OCI-M2 (cell line): ENCODE results near the gene REN.

Source experiments
- DNase-seq: peaks from one replicate; lab custom pipeline; 2025; ENCODE audit not compliant: unreplicated experiment; lab: John Stamatoyannopoulos, UW

The REN gene

GRCh38 chr1:204110894-204111633 is 55.1 kb downstream of the REN start:
- DNase-seq: no peak

GRCh38 chr1:204108312-204109141 is 57.6 kb downstream of the REN start:
- no peak for DNase-seq

- no peak for DNase-seq
Observed at GRCh38 chr1:204107892-204108291, 58.2 kb downstream of the REN start.

- DNase-seq: no peak
Observed at GRCh38 chr1:204106825-204107224, 59.3 kb downstream of the REN start.

- no peak for DNase-seq
Observed at GRCh38 chr1:204105131-204105515, 61.0 kb downstream of the REN start.
